Measurements from ENCODE around the gene ZBED6.

- no peak for TF ChIP-seq POLR2A (IDR thresholded peaks at IDR 0.05)
- no peak for TF ChIP-seq CTCF (IDR thresholded peaks at IDR 0.05)
Measured at GRCh38 chr1:203828503-203828902, 33.1 kb downstream of the ZBED6 start.

Measured in heart left ventricle (tissue), 13 donors.